Eye (tissue), 1 donor: Measurements from ENCODE around the gene PLCL1.

Experiments used
- DNase-seq: peaks from one replicate; pipeline ENCODE4 v3.0.0-alpha.2; 2015

Gene PLCL1

GRCh38 chr2:197964720-197965119 lies 160.3 kb downstream of the PLCL1 start:
- DNase-seq = no peak

- DNase-seq = no peak
These were observed 161.4 kb downstream of the PLCL1 start for GRCh38 chr2:197965756-197966155.

- DNase-seq = no peak
These were observed 165.0 kb downstream of the PLCL1 start for GRCh38 chr2:197969391-197969893.

DNA sequence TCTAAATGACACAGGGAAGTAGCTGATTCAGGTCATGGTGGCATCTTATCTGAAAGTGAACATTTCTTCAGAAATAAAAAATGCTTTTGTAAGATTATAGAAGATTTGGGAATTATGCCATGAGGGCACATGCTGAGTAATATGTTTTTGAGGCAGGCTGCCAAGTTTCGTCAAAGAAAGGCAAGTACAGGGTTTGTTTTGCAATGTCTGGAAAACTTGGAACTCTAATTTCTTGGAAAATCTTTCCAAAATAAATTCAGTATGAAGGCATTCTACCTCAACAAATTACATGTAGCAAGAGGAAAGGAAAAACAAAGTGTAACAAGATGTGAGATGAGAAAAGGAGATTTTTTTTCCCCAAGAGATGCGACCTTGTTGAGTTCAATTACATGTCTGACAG lies 167.7 kb downstream of the PLCL1 start:
- DNase-seq = peak; percentile 58

- DNase-seq = no peak
These were observed 168.2 kb downstream of the PLCL1 start for GRCh38 chr2:197972587-197972986.

DNA sequence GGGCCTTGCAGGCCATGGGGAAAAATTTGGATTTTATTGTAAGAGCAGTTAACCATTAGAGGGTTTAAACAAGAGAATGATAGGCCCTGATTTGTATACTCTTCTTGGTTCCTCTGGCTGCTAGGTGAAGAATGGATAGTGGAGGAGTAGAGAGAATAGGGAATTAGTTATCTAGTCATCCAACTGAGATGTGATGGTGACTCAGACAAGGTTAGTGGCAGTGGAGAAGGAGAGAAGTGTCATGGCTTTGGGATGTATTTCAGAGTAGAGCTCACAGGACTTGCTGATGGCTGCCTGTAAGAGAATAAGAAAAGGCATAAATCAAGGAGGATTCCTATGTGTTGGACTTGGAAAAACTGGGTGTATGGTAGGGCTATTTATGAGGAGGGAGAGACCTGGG lies 169.4 kb downstream of the PLCL1 start:
- DNase-seq = no peak

DNA sequence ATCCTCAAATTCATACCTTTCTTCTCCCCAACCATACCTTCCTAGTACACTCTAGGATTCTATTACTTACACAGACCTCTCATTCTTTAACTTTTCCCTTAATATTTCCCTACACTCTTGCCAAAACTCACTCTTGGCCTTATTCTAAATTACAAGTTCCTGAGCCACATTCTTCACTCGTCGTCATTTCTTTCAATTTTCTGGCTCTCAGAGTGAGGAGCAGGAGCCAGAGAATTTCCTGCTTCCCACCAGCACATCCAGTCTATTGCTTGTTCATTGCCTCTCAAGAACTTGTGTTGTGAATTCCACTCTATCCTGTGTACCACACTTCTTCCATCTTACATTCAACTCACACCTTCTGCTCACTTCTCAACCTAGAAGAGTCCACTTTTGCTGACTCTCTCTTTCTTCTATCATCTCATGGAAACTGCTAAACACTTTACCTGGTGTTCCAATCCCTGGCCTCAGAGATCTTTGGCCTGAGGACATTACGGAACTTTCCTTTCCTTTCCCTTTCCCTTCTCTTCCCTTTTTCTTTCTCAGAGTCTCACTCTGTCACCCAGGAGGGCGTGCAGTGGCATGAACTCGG lies 171.6 kb downstream of the PLCL1 start:
- DNase-seq = no peak

GRCh38 chr2:197978971-197979370 lies 174.6 kb downstream of the PLCL1 start:
- no peak for DNase-seq

DNA sequence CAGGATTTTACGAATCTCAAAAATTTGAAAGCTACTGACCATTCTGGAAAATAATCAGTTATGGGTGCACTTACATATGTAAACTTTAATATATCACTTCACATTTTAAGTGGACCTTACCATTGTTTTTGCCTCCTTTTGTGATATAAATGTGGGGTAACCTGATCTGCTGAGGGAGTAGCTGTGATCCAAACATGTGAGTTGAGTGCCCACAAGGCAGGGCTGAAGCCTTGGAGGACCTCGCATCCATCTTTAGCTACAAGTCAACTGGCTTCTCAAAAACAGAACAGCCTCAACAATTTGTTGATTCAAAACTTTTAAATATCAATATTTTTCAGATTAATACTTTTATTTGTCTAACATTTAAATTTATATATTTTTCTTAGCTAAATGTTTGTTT lies 178.2 kb downstream of the PLCL1 start:
- no peak for DNase-seq

DNA sequence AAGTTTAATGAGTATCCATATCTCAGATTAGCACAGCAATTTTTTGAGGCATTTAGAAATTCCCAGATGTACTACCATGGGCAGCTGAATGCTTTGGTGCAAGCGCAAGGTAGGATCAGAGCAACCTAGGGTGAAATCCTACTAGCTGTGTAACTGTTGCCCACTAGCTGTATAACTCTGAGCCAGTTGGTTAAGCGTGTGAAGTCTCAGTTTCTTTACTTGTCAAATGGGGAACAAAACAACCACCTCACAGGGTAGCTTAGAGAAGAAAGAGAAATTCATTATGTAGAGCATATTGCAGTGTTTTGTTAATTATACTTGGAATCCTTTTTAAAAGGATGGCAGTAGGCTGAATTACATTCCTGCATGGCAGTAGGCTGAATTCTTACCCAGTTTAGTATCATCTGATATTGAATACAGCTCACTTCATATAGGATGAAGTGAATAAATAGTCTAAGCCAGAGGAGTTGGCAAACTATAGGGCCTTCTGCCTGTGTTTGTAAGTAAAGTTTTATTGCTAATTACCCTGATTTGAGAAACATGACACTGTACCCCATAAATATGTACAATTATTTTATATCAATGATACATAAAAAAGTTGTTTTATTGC lies 180.7 kb downstream of the PLCL1 start:
- no peak for DNase-seq

GRCh38 chr2:197986977-197987376 lies 182.6 kb downstream of the PLCL1 start:
- peak; percentile 39 for DNase-seq

GRCh38 chr2:197990356-197990755 lies 186.0 kb downstream of the PLCL1 start:
- DNase-seq = no peak

DNA sequence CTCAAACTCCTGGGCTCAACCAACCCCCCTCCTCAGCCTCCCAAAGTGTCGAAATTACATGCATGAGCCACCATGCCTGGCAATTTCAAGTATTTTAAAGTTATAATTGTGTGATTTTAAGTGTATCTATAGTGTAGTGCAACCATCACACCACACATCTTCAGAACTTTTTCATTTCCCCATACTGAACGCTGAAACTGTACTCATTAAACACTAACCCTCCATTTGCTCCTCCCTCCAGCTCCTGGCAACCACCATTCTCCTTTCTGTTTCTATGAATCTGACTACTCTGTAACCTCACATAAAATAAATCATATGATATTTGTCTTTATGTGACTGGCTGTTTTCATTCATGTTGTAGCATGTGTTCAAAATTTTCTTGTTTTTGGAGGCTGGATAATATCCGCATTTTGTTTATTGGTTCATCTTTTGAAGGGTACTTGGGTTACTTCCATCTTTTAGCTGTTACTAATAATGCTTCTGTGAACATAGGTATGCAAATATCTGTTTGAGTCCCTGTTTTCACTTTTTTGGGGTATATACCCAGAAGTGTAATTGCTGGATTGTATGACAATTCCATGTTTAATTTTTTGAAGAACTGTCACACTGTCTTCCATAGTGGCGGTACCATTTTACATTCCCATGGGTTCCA lies 188.2 kb downstream of the PLCL1 start:
- no peak for DNase-seq

DNA sequence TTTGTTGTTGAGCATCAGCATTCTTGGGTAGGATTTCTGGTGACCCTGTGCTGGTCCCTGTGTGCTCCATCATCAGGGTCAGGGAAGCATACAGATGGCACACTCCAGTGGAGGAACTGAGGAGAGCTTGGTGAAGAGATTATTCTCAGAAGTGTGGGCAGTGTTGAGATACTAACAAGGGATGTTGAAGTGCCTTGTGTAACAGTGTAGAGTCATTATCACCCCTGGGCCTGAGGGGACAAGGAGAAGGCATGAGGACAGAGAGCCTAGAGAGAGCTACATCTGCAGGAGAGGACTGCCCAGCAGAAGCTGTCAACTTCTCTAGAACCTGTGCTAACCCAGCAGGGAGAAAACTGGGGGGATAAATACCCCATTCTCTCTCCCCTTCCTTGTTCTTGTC lies 189.0 kb downstream of the PLCL1 start:
- DNase-seq = no peak

GRCh38 chr2:197993830-197994229 lies 189.4 kb downstream of the PLCL1 start:
- no peak for DNase-seq

- no peak for DNase-seq
These were observed 190.4 kb downstream of the PLCL1 start for GRCh38 chr2:197994751-197995150.

- no peak for DNase-seq
These were observed 192.2 kb downstream of the PLCL1 start for GRCh38 chr2:197996583-197996982.

- no peak for DNase-seq
These were observed 192.7 kb downstream of the PLCL1 start for GRCh38 chr2:197997083-197997541.

DNA sequence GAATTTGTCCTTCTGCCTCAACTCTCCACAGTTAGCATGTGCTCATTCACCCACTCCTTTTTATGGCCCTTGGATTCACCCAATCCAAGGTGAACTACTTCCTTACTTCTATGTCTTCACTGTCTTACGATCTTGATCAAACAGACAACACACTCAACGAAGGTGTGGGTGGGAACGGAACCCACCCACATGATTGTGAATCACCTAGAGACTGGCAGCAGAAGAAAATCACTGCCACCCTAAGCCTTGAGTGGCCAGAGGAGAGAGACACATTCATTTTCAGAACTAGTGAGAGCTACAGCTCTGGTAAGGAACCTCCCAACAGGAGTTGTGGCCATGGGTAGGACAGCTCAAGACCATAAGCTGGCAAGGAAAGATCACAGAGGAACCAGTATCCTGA lies 194.3 kb downstream of the PLCL1 start:
- DNase-seq = no peak

DNA sequence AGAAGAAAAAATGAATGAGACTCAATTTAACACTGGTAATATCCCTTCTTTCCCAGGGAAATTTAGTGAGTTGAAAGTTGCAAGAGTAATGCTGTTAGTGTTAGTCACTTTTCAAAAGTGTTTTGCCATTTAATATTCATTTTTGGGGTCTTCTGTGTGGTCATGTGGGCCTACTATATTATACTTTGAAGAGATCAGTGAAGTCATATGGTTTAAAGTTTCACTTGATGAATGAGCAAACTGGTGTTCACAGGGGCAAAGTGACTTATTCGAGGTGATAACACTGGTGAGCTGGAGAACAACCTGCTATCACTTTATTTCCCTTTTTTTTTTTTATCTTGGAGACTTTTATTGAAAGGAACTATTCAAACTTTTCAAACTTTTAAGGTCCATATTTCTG lies 196.0 kb downstream of the PLCL1 start:
- DNase-seq = no peak

GRCh38 chr2:198004173-198004572 lies 199.8 kb downstream of the PLCL1 start:
- no peak for DNase-seq

DNA sequence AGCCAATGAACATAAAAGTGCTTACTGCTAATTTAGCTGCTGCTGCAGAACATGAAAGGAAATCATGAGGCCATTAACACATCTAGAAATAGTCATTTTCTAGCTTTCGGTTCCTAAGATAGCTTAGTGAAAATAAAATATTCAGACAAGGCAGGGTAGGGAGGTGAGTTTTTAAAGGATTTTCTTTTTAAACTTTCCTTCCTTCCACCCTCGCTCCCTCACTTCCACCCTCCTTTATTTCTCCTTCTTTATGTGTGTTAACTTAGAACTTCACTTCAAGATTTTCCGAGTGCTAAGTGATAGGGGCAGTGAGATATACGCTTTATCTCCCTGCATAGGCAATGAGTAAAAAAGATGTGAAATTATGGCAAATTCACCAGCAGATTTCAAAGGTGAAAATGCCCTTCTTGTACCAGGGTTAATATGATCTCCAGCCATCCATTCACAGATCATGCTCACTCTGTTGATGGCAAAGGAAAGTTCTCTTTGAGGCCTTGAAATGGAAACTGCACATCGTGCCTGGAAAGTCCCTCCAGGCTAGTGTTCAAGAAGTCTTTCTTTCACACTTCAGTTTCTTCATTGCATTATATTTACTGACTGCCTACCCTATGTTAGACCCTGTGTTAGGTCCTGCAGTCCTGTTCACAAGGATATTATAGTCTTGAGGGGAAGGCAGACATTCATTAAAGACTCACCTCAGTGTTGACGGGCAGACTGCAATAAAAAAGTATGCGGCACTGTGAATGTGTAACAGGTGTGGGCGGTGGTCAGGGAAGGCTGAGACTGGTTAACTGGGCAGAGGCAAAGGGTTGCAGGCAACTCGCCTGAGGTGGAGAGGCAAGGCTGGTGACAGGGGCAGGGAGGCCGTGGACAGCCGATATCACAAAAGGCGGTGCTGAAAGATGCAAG lies 200.8 kb downstream of the PLCL1 start:
- no peak for DNase-seq

GRCh38 chr2:198006733-198007132 lies 202.3 kb downstream of the PLCL1 start:
- no peak for DNase-seq
